Fibroblast of lung (primary cell): ENCODE data around the gene CHST11. TPM values are rescaled to one million over a fixed set of nuclear protein-coding genes. Genes with fewer than 3 reads are reported as not detected.

Experiments
- DNase-seq, 2 donors: peaks; one replicate each; pipeline versions ENCODE4 v3.0.0 to v3.0.0-alpha.2; 2010; ENCODE audit warnings: low read depth in 2 of 2
- H2AFZ ChIP-seq: 2 replicates; pipeline ENCODE4 v1.5.1; 2012; ENCODE audit warnings: low read length, control low read depth, inconsistent platforms
- H3K27ac ChIP-seq: 2 replicates; pipeline ENCODE4 v1.5.1; 2011; ENCODE audit warnings: low read length, control low read depth; ENCODE audit not compliant: insufficient read depth
- H3K27me3 ChIP-seq: 2 replicates; pipeline ENCODE4 v1.5.1; 2011; ENCODE audit warnings: mild to moderate bottlenecking, low read length; ENCODE audit not compliant: control insufficient read depth, insufficient read depth
- H3K36me3 ChIP-seq: 2 replicates; pipeline ENCODE4 v1.5.1; 2011; ENCODE audit warnings: low read length; ENCODE audit not compliant: control insufficient read depth, insufficient read depth
- H3K4me1 ChIP-seq: 2 replicates; pipeline ENCODE4 v1.5.1; 2011; ENCODE audit warnings: low read length; ENCODE audit not compliant: control insufficient read depth, insufficient read depth; ENCODE audit errors: extremely low read depth
- H3K4me2 ChIP-seq: 2 replicates; pipeline ENCODE4 v1.5.1; 2011; ENCODE audit warnings: low read length, control low read depth; ENCODE audit not compliant: insufficient read depth; ENCODE audit errors: extremely low read depth
- H3K4me3 ChIP-seq, 4 experiments: fragments of 200-600 bp in 1 of 4; sonication (generic) in 1 of 4; replicated peaks in 1 of 4; 2 replicates each; pipeline ENCODE4 v1.5.1; 2011 to 2016; ENCODE audit warnings: low read length in 4 of 4, low read depth in 3 of 4, mild to moderate bottlenecking in 3 of 4, control low read depth in 2 of 4, inconsistent platforms in 1 of 4, mixed read lengths in 1 of 4; ENCODE audit not compliant: insufficient read depth in 1 of 4; ENCODE audit errors: control extremely low read depth in 1 of 4
- H3K79me2 ChIP-seq: 2 replicates; pipeline ENCODE4 v1.5.1; 2012; ENCODE audit warnings: mild to moderate bottlenecking, low read length, inconsistent platforms; ENCODE audit not compliant: control insufficient read depth, insufficient read depth
- H3K9ac ChIP-seq: 2 replicates; pipeline ENCODE4 v1.5.1; 2011; ENCODE audit warnings: mild to moderate bottlenecking, low read length, control low read depth; ENCODE audit not compliant: insufficient read depth
- H3K9me3 ChIP-seq: 2 replicates; pipeline ENCODE4 v1.5.1; 2012; ENCODE audit warnings: low read depth, low read length; ENCODE audit not compliant: control insufficient read depth, insufficient read depth
- H4K20me1 ChIP-seq: 2 replicates; pipeline ENCODE4 v1.5.1; 2011; ENCODE audit warnings: low read length; ENCODE audit not compliant: control insufficient read depth, insufficient read depth; ENCODE audit errors: extremely low read depth
- EZH2 ChIP-seq: IDR thresholded peaks from 2 replicates; pipeline ENCODE4 v1.5.1; 2012; ENCODE audit warnings: low read length, control low read depth, mild to moderate bottlenecking; ENCODE audit errors: missing control alignments
- polyA plus RNA-seq, 2 donors: library from polyadenylated mRNA; depleted of rRNA in 1 of 2; stranded (reverse) in 1 of 2; unstranded in 1 of 2; fragments of >200 nt; gene quantifications; 2 replicates each; pipeline ENCODE4 v1.2.1, GENCODE V29; 2011 to 2012; ENCODE audit warnings: missing spikeins in 1 of 2
- total RNA-seq: library from RNA; depleted of rRNA; stranded (reverse); fragments of >200 nt; gene quantifications from 2 replicates; pipeline ENCODE4 v1.2.1, GENCODE V29; 2014
- TF ChIP-seq, protein P1 (sequence below), 2 donors: IDR thresholded peaks in 1 of 2; conservative IDR thresholded peaks in 1 of 2; 1 replicate in 1 of 2; 2 replicates in 1 of 2; pipeline ENCODE4 v1.5.1; 2011 to 2012; ENCODE audit warnings: low read length in 2 of 2, control low read depth in 1 of 2, inconsistent platforms in 1 of 2, low read depth in 1 of 2, mild to moderate bottlenecking in 1 of 2

CHST11 gene
- total and polyA plus RNA-seq, 2 donors (not counting 1 experiment from before 2014, with no cell fraction given), result 3.5 to 9.1 TPM

GRCh38 chr12:104648756-104649155, 192.0 kb downstream of the CHST11 start:
- Histone ChIP-seq H3K9ac (no peak overlapping the region), H3K4me3 (no peak overlapping the region), H2AFZ (no peak overlapping the region), H3K4me2 (no peak overlapping the region), H3K27me3 (no peaks in the 10 kb centered on the region), H3K9me3 (no peaks in the 10 kb centered on the region), H4K20me1 (no peaks in the 10 kb centered on the region), H3K4me1 (no peaks in the 10 kb centered on the region), H3K79me2 (no peaks in the 10 kb centered on the region), H3K27ac (no peak overlapping the region), H3K36me3 (no peaks in the 10 kb centered on the region)
- DNase-seq, result no peak
- no peak for TF ChIP-seq EZH2
- TF ChIP-seq, protein P1, sequence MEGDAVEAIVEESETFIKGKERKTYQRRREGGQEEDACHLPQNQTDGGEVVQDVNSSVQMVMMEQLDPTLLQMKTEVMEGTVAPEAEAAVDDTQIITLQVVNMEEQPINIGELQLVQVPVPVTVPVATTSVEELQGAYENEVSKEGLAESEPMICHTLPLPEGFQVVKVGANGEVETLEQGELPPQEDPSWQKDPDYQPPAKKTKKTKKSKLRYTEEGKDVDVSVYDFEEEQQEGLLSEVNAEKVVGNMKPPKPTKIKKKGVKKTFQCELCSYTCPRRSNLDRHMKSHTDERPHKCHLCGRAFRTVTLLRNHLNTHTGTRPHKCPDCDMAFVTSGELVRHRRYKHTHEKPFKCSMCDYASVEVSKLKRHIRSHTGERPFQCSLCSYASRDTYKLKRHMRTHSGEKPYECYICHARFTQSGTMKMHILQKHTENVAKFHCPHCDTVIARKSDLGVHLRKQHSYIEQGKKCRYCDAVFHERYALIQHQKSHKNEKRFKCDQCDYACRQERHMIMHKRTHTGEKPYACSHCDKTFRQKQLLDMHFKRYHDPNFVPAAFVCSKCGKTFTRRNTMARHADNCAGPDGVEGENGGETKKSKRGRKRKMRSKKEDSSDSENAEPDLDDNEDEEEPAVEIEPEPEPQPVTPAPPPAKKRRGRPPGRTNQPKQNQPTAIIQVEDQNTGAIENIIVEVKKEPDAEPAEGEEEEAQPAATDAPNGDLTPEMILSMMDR (conservative IDR thresholded peaks at IDR 0.05 in 1 of 2, IDR thresholded peaks at IDR 0.05 in 1 of 2; ENCODE audit: low read depth in 1 of 2, low read length in 2 of 2), result no peak

DNA sequence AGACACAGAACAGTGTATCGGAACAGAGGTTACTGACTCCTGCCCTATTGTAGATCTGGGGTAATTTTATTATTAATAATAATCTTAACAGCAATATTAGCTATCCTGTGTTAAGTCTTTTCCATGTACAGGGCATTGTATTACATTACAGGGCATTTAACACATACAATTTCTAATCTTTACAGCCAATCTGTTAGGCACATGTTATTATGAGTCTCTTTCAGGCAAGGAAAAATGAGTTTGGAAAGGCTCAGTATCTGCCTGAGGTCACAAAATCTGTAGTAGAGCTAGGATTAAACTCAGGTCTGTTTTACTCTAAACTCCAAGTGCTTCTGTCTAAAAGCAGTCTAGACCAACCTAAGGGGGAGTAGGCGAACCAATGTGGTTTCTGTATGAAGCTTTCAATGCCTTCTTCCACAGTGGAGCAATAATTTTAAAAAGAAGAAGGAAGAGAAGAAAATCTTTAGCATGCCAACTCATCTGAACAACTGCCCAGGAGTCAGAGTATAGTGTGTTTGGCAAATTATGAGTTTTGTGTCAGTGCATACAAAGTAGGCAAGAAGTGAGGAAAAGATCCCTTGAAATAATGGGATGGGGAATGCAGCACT, 192.6 kb downstream of the CHST11 start:
- H3K79me2 ChIP-seq, result no peaks in the 10 kb centered on the region
- H3K36me3 ChIP-seq, result no peaks in the 10 kb centered on the region
- no peaks in the 10 kb centered on the region for H3K9me3 ChIP-seq
- no peaks in the 10 kb centered on the region for H3K27me3 ChIP-seq
- no peaks in the 10 kb centered on the region for H3K4me1 ChIP-seq
- no peak for DNase-seq
- no peak overlapping the region for H3K4me2 ChIP-seq
- H3K27ac ChIP-seq, result no peak overlapping the region
- H3K9ac ChIP-seq, result no peak overlapping the region
- no peaks in the 10 kb centered on the region for H4K20me1 ChIP-seq
- TF ChIP-seq EZH2, result no peak
- TF ChIP-seq, protein P1 (conservative IDR thresholded peaks at IDR 0.05 in 1 of 2, IDR thresholded peaks at IDR 0.05 in 1 of 2; ENCODE audit: low read depth in 1 of 2, low read length in 2 of 2), result no peak
- no peak overlapping the region for H3K4me3 ChIP-seq
- H2AFZ ChIP-seq, result no peak overlapping the region

DNA sequence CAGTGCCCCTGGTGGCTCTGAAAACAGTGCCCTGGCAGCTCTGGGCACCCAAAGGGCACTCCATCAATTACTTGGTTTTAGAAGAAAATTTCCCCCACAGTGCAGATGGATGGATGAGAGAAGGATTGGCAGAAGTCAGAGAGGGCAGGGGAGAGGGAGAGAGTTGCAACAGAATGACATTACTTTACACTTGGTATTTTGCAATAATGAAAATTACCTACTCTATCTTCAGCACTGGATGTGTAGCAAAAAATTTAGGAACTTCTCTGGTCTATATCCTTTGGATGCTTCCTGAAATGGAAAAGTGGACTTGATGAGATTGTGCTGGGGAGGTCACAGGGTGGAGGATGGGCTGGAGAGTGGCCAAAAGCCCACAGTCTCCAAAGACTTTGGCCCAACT, 193.2 kb downstream of the CHST11 start:
- H3K36me3 ChIP-seq, result no peaks in the 10 kb centered on the region
- H3K4me2 ChIP-seq, result no peak overlapping the region
- H3K27me3 ChIP-seq, result no peaks in the 10 kb centered on the region
- no peak overlapping the region for H2AFZ ChIP-seq
- no peak overlapping the region for H3K9ac ChIP-seq
- no peak overlapping the region for H3K27ac ChIP-seq
- H3K79me2 ChIP-seq, result no peaks in the 10 kb centered on the region
- H3K4me3 ChIP-seq, result no peak overlapping the region
- no peaks in the 10 kb centered on the region for H3K9me3 ChIP-seq
- no peak for DNase-seq
- H4K20me1 ChIP-seq, result no peaks in the 10 kb centered on the region
- TF ChIP-seq, protein P1 (conservative IDR thresholded peaks at IDR 0.05 in 1 of 2, IDR thresholded peaks at IDR 0.05 in 1 of 2; ENCODE audit: low read depth in 1 of 2, low read length in 2 of 2), result no peak
- TF ChIP-seq EZH2, result no peak
- no peaks in the 10 kb centered on the region for H3K4me1 ChIP-seq
